AG09309 (cell line): ENCODE measurements around the gene CCNG2.

Source experiments
- DNase-seq: peaks from one replicate; pipeline ENCODE4 v3.0.0-alpha.2; 2010; ENCODE audit warnings: low read depth
- H3K4me3 ChIP-seq: 2 replicates; pipeline ENCODE4 v1.5.1; 2011; ENCODE audit warnings: mild to moderate bottlenecking, low read depth, low read length, moderate library complexity; ENCODE audit not compliant: control insufficient read depth
- CTCF ChIP-seq: IDR thresholded peaks from 2 replicates; pipeline ENCODE4 v1.5.1; 2011; ENCODE audit warnings: mild to moderate bottlenecking, low read depth, low read length, inconsistent platforms; ENCODE audit not compliant: insufficient read depth, control insufficient read depth; ENCODE audit errors: missing control alignments

The CCNG2 gene

GRCh38 chr4:77197361-77197760, 40.4 kb downstream of the CCNG2 start:
- H3K4me3 ChIP-seq, result no peak overlapping the region
- no peak for DNase-seq
- no peak for TF ChIP-seq CTCF

GRCh38 chr4:77197831-77198230, 40.8 kb downstream of the CCNG2 start:
- DNase-seq, result no peak
- TF ChIP-seq CTCF, result no peak
- H3K4me3 ChIP-seq, result no peak overlapping the region

GRCh38 chr4:77199276-77199675, 42.3 kb downstream of the CCNG2 start:
- H3K4me3 ChIP-seq, result no peak overlapping the region
- DNase-seq, result no peak
- TF ChIP-seq CTCF, result no peak

- no peak for DNase-seq
- no peak for TF ChIP-seq CTCF
- no peak overlapping the region for H3K4me3 ChIP-seq
Measured at GRCh38 chr4:77199701-77200100, 42.7 kb downstream of the CCNG2 start.

GRCh38 chr4:77201343-77201742, 44.3 kb downstream of the CCNG2 start:
- no peak overlapping the region for H3K4me3 ChIP-seq
- TF ChIP-seq CTCF, result no peak
- no peak for DNase-seq

- no peak overlapping the region for H3K4me3 ChIP-seq
Measured at GRCh38 chr4:77201857-77202256, 44.9 kb downstream of the CCNG2 start.

More at GRCh38 chr4:77201857-77202256, 44.9 kb downstream of the CCNG2 start:
- no peak for DNase-seq
- no peak for TF ChIP-seq CTCF
